ENCODE data around the gene FOLR1.
"Not testable (repeated sequence)": the region's sequence is repeated elsewhere in the genome, so short reads cannot be mapped to it uniquely, and the experiment has no call there.

Gene FOLR1

DNA sequence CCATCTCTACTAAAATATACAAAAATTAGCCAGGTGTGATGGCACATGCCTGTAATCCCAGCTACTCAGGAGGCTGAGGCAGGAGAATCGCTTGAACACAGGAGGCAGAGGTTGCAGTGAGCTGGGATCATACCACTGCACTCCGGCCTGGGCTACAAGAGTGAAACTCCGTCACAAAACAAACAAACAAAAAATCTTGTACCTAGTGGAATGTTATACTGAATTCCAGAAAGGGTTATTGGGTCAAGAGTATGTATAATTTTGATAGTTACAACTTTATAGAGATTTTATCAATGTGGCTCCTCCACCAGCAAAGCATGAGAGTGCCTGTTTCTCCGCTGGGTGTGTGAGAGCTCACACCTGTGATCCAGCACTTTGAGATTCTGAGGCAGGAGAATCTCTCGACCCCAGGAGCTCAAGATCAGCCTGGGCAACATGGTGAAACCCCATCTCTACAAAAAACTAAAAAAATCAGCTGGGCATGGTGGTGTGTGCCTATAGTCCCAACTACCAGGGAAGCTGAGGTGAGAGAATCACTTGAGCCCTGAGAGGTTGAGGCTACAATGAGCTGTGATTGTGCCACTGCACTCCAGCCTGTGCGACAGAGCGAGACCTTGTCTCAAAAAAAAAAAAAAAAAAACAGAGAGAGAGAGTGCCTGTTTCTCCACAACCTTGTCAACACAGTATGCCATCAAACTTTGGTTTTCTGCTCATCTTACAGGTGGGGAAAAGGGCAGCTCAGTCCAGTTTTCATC lies 12.7 kb upstream of the FOLR1 start:
- no peaks in the 10 kb centered on the region for H3K9me3 ChIP-seq (ENCODE audit: low read depth, low read length)
- TF ChIP-seq POLR2AphosphoS5 (IDR thresholded peaks at IDR 0.05; ENCODE audit: borderline replicate concordance, low read depth, low read length) (no peak), FOXP2 (optimal IDR thresholded peaks at IDR 0.05; ENCODE audit: control extremely low read depth, extremely low read length, insufficient read depth) (no peak), EZH2 (IDR thresholded peaks at IDR 0.05) (no peak)
- H3K4me3 ChIP-seq = no peak overlapping the region
- H3K9ac ChIP-seq (ENCODE audit: insufficient read length) = no peak overlapping the region
- H3K36me3 ChIP-seq (ENCODE audit: insufficient read depth, low read length) = no peaks in the 10 kb centered on the region
- no peak overlapping the region for H3K27ac ChIP-seq
- DNase-seq (ENCODE audit: low read depth, low spot score) = no peak

DNA sequence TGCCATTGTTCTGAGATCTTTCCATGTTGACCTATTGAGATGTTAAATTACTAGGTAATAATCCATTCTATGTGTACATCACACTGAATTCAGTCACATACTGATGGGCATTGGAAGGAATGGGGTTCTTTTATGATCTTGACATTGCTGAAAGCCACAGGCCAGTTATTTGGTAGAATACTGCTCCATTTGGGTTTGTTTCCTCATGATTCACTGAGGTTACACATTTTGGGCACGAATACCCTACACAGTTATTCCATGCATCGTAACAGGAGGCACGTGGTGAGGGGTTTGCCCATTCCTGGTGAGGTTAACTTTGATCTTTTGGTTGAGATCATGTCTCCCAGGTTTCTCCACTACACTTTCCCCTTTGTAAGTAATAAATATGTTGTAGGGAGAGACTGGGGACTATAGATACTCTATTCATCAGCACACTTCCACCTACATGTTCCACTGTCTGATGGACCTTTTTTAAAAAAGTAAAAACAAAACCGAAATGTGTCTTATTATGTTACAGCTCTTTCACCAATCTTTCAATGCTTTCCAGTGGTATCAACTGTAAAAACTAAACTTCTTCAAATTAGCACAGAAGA lies 12.0 kb upstream of the FOLR1 start:
- TF ChIP-seq FOXP2 (optimal IDR thresholded peaks at IDR 0.05; ENCODE audit: control extremely low read depth, extremely low read length, insufficient read depth) (no peak), POLR2AphosphoS5 (IDR thresholded peaks at IDR 0.05; ENCODE audit: borderline replicate concordance, low read depth, low read length) (no peak), EZH2 (IDR thresholded peaks at IDR 0.05) (no peak)
- Histone ChIP-seq H3K9ac (ENCODE audit: insufficient read length) (no peak overlapping the region), H3K4me3 (no peak overlapping the region), H3K36me3 (ENCODE audit: insufficient read depth, low read length) (no peaks in the 10 kb centered on the region), H3K27ac (no peak overlapping the region), H3K9me3 (ENCODE audit: low read depth, low read length) (no peaks in the 10 kb centered on the region)
- DNase-seq (ENCODE audit: low read depth, low spot score) = no peak

DNA sequence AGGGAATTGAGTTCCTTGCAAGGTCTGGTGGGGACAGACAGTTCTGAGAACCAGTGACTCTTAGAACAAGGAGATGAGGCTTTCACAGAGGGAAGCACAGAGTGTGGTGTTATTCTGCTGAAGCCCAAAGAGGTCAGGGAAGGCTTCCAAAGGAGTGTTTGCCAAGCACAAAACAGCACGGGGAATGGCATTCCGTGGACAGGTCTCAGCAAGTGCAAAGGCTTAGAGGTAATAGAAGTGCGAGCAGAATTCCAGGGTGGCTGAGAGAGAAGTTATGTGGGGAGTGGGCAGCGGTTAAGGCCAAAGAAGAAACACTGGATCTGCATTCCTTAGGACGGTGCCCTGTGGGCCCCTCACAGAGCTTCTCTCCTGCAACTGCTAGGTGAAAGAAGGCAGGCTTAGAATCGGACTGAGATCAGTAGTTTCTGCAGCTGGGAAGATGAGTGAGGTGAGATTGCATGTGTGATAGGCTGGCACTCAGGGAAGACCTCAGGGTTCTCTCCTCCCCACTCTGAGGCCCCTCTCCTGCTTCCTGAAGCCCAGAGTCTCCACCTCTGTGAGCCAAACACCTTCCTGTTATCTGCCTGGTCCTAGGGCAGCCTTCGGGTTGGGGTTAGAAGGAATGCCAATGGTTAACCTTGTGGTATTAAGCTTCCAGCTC lies 10.9 kb upstream of the FOLR1 start:
- not testable (repeated sequence) for H3K4me3 ChIP-seq; H3K9ac ChIP-seq (ENCODE audit: insufficient read length); DNase-seq (ENCODE audit: low read depth, low spot score); H3K27ac ChIP-seq; H3K36me3 ChIP-seq (ENCODE audit: insufficient read depth, low read length); H3K9me3 ChIP-seq (ENCODE audit: low read depth, low read length)

DNA sequence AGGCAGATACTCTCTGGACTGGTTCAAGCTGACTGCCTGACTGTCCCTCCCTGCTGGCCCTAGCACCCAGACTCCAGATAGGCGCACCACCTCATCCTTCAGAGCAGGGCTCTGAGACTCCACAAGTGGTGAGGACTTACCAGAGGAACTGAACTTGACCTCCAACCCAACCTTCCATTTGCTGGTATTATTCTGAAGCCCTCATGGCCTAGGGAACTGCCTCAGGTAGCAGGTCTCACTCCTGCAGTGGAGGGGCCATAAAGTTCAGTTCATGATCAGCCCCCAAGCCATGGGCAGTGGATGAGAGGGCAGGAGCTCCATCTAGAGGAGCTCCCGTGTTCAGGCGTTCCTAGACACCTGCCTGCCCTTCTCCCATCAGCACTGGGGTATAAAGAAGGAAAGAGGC lies 10.4 kb upstream of the FOLR1 start:
- H3K4me3 ChIP-seq; H3K36me3 ChIP-seq (ENCODE audit: insufficient read depth, low read length); H3K9ac ChIP-seq (ENCODE audit: insufficient read length); H3K27ac ChIP-seq; DNase-seq (ENCODE audit: low read depth, low spot score); H3K9me3 ChIP-seq (ENCODE audit: low read depth, low read length): not testable (repeated sequence)

DNA sequence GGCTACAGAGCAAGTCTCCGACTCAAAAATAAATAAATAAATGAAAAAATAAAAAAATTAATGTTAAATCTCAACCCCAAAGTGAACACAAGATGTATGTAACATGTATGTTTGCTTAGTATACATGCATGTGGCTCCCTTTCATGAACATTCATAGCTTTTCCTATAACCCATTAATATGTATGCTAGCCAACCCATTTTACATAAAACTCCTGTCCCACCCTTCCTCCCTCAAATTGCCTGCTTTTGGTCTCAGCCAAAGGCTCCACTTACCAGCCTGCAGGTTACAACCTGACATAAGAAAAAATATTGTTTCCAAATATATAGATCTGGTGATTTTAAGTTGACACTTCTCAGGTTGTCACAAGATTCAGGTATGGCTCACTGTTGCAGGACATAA lies 3.7 kb upstream of the FOLR1 start:
- DNase-seq (ENCODE audit: low read depth, low spot score) = no peak

DNA sequence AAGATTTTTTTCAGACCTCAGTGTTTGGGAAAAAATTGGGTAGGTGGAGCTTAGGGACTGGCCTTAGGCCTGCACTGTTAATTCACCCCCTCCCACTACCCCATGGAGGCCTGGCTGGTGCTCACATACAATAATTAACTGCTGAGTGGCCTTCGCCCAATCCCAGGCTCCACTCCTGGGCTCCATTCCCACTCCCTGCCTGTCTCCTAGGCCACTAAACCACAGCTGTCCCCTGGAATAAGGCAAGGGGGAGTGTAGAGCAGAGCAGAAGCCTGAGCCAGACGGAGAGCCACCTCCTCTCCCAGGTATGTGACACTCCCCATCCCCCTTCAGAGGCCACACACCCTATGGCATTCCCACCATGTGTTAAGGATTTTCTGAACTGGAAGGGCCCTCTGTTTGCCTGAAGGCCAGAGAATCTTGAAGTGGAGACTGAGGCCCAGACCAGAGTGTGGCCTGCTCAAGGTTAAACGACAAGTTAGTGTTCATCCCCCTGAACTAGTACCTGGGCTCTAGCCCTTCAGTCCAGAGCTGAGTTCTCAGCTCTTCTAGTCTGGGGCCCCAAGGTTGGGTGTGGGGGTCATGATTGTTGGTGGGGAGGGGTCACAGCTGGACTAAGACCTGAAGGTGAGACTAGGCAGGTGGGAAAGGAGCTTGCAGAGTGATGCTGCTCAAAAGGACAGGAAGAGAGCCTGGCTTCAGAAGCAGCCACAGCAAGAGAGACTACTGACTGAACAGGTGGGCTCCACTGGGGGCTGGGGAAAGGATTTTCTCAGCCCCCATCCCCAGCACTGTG lies 2.3 kb upstream of the FOLR1 start:
- Histone ChIP-seq H3K27ac (no peak overlapping the region), H3K9me3 (ENCODE audit: low read depth, low read length) (no peaks in the 10 kb centered on the region), H3K4me3 (no peak overlapping the region), H3K9ac (ENCODE audit: insufficient read length) (no peak overlapping the region), H3K36me3 (ENCODE audit: insufficient read depth, low read length) (no peaks in the 10 kb centered on the region)
- TF ChIP-seq EZH2 (IDR thresholded peaks at IDR 0.05) (no peak), FOXP2 (optimal IDR thresholded peaks at IDR 0.05; ENCODE audit: control extremely low read depth, extremely low read length, insufficient read depth) (no peak), POLR2AphosphoS5 (IDR thresholded peaks at IDR 0.05; ENCODE audit: borderline replicate concordance, low read depth, low read length) (no peak)
- DNase-seq (ENCODE audit: low read depth, low spot score) = no peak

More for the DNA sequence above, 3.7 kb upstream of the FOLR1 start:
- no peak overlapping the region for H3K9ac ChIP-seq (ENCODE audit: insufficient read length)
- no peak overlapping the region for H3K4me3 ChIP-seq
- H3K36me3 ChIP-seq (ENCODE audit: insufficient read depth, low read length) = no peaks in the 10 kb centered on the region
- no peaks in the 10 kb centered on the region for H3K9me3 ChIP-seq (ENCODE audit: low read depth, low read length)
- no peak overlapping the region for H3K27ac ChIP-seq
- TF ChIP-seq EZH2 (IDR thresholded peaks at IDR 0.05) = no peak
- TF ChIP-seq POLR2AphosphoS5 (IDR thresholded peaks at IDR 0.05; ENCODE audit: borderline replicate concordance, low read depth, low read length) = no peak
- TF ChIP-seq FOXP2 (optimal IDR thresholded peaks at IDR 0.05; ENCODE audit: control extremely low read depth, extremely low read length, insufficient read depth) = no peak

DNA sequence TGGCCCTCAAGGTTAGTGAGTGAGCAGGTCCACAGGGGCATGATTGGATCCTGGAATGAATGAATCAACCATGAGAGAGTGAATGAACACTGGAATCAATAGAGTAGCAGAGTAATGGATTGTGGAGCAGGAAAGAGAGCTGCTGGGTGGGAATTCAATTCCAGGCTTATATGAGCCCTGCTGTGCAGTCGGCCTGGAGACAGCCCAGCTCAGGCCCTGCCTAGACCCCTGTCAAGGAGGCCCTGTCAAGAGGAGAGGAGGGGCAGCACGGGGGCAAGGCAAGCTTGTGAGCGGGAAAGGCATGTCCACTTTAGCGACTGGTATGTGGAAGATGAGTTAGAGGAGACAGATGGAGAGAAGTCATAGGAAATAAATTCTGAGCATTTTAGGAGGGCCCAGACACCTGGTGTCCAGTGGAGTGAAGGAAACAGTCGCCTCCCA lies 1.3 kb upstream of the FOLR1 start:
- H3K27ac ChIP-seq = no peak overlapping the region
- H3K4me3 ChIP-seq = no peak overlapping the region
- H3K9me3 ChIP-seq (ENCODE audit: low read depth, low read length) = no peaks in the 10 kb centered on the region
- H3K9ac ChIP-seq (ENCODE audit: insufficient read length) = no peak overlapping the region
- no peak for DNase-seq (ENCODE audit: low read depth, low spot score)
- no peaks in the 10 kb centered on the region for H3K36me3 ChIP-seq (ENCODE audit: insufficient read depth, low read length)
- TF ChIP-seq POLR2AphosphoS5 (IDR thresholded peaks at IDR 0.05; ENCODE audit: borderline replicate concordance, low read depth, low read length) (no peak), EZH2 (IDR thresholded peaks at IDR 0.05) (no peak), FOXP2 (optimal IDR thresholded peaks at IDR 0.05; ENCODE audit: control extremely low read depth, extremely low read length, insufficient read depth) (no peak)

DNA sequence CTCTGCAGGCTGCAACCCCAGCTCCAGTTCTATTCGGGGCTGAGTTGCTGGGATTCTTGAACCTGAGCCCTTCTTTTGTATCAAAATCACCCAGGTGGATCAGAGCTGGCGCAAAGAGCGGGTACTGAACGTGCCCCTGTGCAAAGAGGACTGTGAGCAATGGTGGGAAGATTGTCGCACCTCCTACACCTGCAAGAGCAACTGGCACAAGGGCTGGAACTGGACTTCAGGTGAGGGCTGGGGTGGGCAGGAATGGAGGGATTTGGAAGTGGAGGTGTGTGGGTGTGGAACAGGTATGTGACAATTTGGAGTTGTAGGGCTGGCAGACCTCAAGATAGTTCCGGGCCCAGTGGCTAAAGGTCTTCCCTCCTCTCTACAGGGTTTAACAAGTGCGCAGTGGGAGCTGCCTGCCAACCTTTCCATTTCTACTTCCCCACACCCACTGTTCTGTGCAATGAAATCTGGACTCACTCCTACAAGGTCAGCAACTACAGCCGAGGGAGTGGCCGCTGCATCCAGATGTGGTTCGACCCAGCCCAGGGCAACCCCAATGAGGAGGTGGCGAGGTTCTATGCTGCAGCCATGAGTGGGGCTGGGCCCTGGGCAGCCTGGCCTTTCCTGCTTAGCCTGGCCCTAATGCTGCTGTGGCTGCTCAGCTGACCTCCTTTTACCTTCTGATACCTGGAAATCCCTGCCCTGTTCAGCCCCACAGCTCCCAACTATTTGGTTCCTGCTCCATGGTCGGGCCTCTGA lies 3.8 kb downstream of the FOLR1 start:
- H3K4me3 ChIP-seq = no peak overlapping the region
- H3K36me3 ChIP-seq (ENCODE audit: insufficient read depth, low read length) = no peaks in the 10 kb centered on the region
- TF ChIP-seq EZH2 (IDR thresholded peaks at IDR 0.05) = no peak
- no peak for TF ChIP-seq FOXP2 (optimal IDR thresholded peaks at IDR 0.05; ENCODE audit: control extremely low read depth, extremely low read length, insufficient read depth)
- TF ChIP-seq POLR2AphosphoS5 (IDR thresholded peaks at IDR 0.05; ENCODE audit: borderline replicate concordance, low read depth, low read length) = no peak
- H3K27ac ChIP-seq = no peak overlapping the region
- H3K9me3 ChIP-seq (ENCODE audit: low read depth, low read length) = no peaks in the 10 kb centered on the region
- no peak overlapping the region for H3K9ac ChIP-seq (ENCODE audit: insufficient read length)
- DNase-seq (ENCODE audit: low read depth, low spot score) = no peak

DNA sequence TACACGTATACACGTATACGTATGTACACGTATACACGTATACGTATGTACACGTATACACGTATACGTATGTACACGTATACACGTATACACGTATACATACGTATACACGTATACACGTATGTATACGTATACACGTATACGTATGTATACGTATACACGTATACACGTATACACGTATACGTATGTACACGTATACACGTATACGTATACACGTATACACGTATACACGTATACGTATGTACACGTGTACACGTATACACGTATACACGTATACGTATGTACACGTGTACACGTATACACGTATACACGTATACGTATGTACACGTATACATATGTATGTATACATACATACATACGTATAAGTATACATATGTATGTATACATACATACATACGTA lies 9.5 kb downstream of the FOLR1 start:
- not testable (repeated sequence) for DNase-seq (ENCODE audit: low read depth, low spot score); H3K9ac ChIP-seq (ENCODE audit: insufficient read length); H3K4me3 ChIP-seq; H3K36me3 ChIP-seq (ENCODE audit: insufficient read depth, low read length); H3K27ac ChIP-seq; H3K9me3 ChIP-seq (ENCODE audit: low read depth, low read length)
